ENCODE measurements around the gene DOCK9.

- TF ChIP-seq CREB1 (IDR thresholded peaks at IDR 0.05; ENCODE audit: low read depth) (no peak), YY1 (IDR thresholded peaks at IDR 0.05; ENCODE audit: low read depth) (no peak), TAF1 (IDR thresholded peaks at IDR 0.05; ENCODE audit: low read depth) (no peak), TEAD4 (IDR thresholded peaks at IDR 0.05) (no peak), RAD21 (IDR thresholded peaks at IDR 0.05; ENCODE audit: low read depth) (no peak), NFIC (IDR thresholded peaks at IDR 0.05) (no peak), CEBPB (IDR thresholded peaks at IDR 0.05) (no peak), EP300 (IDR thresholded peaks at IDR 0.05; ENCODE audit: borderline replicate concordance) (no peak), FOXM1 (IDR thresholded peaks at IDR 0.05; ENCODE audit: borderline replicate concordance, low read depth) (no peak), USF1 (IDR thresholded peaks at IDR 0.05) (no peak), EGR1 (IDR thresholded peaks at IDR 0.05) (no peak)
- TF ChIP-seq, protein P1, sequence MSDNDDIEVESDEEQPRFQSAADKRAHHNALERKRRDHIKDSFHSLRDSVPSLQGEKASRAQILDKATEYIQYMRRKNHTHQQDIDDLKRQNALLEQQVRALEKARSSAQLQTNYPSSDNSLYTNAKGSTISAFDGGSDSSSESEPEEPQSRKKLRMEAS (IDR thresholded peaks at IDR 0.05), result no peak
- TF ChIP-seq, protein P2, sequence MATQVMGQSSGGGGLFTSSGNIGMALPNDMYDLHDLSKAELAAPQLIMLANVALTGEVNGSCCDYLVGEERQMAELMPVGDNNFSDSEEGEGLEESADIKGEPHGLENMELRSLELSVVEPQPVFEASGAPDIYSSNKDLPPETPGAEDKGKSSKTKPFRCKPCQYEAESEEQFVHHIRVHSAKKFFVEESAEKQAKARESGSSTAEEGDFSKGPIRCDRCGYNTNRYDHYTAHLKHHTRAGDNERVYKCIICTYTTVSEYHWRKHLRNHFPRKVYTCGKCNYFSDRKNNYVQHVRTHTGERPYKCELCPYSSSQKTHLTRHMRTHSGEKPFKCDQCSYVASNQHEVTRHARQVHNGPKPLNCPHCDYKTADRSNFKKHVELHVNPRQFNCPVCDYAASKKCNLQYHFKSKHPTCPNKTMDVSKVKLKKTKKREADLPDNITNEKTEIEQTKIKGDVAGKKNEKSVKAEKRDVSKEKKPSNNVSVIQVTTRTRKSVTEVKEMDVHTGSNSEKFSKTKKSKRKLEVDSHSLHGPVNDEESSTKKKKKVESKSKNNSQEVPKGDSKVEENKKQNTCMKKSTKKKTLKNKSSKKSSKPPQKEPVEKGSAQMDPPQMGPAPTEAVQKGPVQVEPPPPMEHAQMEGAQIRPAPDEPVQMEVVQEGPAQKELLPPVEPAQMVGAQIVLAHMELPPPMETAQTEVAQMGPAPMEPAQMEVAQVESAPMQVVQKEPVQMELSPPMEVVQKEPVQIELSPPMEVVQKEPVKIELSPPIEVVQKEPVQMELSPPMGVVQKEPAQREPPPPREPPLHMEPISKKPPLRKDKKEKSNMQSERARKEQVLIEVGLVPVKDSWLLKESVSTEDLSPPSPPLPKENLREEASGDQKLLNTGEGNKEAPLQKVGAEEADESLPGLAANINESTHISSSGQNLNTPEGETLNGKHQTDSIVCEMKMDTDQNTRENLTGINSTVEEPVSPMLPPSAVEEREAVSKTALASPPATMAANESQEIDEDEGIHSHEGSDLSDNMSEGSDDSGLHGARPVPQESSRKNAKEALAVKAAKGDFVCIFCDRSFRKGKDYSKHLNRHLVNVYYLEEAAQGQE (IDR thresholded peaks at IDR 0.05; ENCODE audit: low read depth), result no peak
These were observed 2.0 kb downstream of the DOCK9 start for GRCh38 chr13:98975822-98976261.
